GM19468 (cell line): ENCODE data around the gene MB21D2.

ENCODE experiments used
- ATAC-seq: cut with Tn5 transposase; IDR thresholded peaks from one replicate; pipeline ENCODE4 v1.9.1; 2021; ENCODE audit warnings: mild to moderate bottlenecking, moderate library complexity, moderate number of reproducible peaks; ENCODE audit not compliant: unreplicated experiment; ENCODE audit errors: extremely low read depth

MB21D2 gene

DNA sequence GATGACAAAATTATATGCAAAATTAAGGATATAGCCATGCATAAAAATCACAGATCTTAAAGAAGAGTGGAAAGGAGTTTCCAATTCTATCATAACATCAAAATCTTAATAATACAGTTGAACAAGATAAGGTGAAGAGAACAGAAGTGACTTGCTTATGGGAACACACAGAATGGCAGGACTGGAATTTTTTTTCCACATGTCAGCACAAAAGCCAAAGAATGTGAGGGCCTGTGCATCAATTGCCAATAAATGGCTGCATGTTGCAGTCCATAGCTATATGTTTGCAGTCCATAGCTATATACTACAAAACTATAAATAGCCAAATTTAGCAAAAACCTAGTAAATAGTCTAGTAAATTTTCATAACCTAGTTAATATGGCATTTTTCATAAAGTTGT is 10.4 kb upstream of the MB21D2 start:
- no peak for ATAC-seq

- ATAC-seq: no peak
These were observed 9.4 kb upstream of the MB21D2 start for GRCh38 chr3:192927016-192927415.

- ATAC-seq: no peak
These were observed 6.1 kb upstream of the MB21D2 start for GRCh38 chr3:192923731-192924130.

- ATAC-seq: no peak
These were observed 4.1 kb upstream of the MB21D2 start for GRCh38 chr3:192921793-192922192.

GRCh38 chr3:192920411-192920810 is 2.8 kb upstream of the MB21D2 start:
- no peak for ATAC-seq

DNA sequence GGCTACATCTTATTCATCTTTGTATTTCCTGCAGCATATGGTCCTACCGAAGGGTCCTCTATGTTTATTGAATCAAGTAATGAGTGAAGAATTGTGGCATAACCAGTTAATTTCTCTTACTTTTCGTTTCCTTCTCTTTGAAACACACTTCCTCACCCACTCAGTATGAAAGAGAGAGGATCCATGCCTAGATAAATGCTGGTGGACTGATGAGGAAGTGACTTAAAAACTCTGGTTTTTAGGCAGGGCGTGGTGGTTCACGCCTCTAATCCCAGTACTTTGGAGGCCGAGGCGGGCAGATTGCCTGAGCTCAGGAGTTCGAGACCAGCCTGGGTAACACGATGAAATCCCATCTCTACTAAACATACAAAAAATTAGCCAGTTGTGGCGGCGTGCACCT is 2.2 kb upstream of the MB21D2 start:
- ATAC-seq: no peak

DNA sequence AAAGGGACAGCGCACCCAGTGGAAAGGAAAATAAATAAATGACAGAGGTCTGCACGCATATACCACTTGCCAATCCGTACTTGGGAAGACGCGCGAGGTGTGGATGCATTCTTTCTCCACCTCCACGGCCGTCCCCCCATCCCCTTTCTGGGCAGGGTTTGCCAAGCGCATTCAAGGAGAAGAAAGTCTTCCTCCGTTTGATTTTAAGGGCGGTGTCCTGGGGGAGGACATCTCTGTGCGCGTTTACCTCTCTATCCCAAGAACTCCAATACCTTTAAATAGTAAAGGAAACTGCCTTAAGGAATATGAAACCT is 576 bp upstream of the MB21D2 start:
- ATAC-seq: no peak

DNA sequence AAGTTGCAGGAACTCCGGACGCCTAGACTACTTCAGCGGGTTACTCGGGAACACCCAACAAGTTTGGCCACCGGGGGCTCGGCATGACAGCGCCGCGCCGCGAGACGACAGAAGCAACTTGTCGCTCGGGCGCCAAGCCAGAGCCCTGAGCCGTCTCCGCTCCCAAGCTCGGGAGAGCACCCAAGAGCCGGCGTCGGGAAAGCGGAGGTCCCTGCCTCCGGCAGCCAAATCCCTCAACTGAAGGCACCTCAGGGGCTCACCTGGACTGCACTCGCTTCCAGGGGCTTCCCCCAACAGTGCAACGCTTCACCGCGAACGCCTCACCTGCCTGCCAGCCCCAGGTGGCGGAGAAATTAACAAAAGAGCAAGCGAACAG is 640 bp downstream of the MB21D2 start:
- no peak for ATAC-seq

DNA sequence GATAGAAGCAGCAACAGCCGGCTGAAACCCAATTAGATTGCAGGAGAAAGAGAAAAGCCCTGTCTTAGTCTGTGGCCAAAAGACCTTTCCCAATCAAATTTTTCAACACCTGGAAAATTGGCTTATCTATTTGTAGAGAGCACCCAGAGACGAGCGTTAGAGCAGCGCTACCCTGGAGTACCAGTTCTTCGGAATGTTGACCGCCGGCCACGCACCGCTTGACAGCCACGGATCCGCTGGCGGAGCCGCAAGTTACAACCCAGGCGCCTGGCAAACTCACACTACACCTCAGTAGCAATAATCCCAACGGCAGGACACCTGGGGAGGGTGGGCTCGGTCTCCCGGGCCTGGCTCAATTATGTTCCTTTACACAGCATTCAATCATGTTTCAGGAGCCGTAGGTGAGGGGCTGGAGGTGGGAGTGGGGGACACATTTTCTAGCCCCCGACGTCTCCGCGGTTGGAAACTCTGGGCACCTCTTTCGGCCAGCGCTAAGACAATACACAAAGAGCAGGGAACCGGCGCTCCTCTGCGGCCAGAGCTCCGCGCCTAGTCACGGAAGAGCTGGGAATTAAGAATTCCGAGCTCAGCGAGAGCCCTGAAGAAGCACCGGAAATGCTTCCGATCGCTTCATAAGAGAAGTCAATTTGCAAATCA is 1.2 kb downstream of the MB21D2 start:
- no peak for ATAC-seq

- no peak for ATAC-seq
These were observed 1.9 kb downstream of the MB21D2 start for GRCh38 chr3:192915722-192916121.

DNA sequence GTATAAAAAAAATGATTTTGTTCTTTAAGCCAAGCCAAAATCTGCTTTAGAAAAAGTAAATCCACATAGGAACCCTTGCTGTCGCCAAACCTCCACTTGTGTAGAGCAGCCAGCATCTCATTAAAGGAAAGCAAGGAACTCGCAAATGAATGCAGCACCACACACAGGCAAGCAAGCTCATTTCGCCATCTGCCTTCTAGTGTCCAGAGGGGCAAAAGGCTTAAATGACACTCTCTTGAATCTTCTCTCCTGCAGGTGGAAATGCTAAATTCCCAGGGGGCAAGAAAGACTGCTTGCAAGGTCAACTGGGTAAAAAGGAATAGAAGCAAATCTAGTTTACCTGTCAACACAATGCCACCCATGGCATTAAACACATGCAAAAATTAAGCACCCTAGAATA is 2.4 kb downstream of the MB21D2 start:
- no peak for ATAC-seq

DNA sequence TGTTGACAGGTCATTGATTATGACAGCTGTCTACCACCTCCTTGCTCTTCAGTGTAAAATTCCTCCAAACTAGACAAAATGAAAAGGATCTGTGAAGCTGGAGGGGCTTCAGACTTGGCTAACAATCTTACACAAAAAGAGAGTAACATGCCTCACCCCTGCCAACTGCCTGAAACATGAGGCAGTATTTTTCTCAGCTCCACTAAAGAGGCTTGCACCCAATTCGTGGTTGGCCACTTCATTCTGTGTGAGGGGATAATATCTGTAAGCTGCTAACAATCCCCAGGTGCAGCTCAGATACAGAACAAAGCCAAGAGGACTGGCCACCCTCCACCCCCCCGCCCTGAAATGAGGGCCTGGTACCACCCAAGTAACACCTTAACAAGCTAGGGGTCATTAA is 2.8 kb downstream of the MB21D2 start:
- no peak for ATAC-seq

DNA sequence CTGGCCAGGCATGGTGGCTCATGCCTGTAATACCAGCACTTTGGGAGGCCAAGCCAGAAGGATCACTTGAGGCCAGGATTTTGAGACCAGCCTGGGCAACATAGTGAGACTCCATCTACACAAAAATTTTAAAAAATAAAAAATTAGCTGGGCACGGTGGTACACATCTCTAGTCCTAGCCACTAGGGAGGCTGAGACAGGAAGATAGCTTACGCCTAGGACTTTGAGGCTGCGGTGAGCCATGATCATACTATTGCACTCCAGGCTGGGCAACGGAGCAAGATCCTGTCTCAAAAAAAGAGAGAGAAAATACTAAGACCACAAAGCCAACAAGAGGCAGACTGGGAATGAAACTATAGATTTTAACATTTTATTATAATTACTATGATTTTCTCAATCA is 4.1 kb downstream of the MB21D2 start:
- ATAC-seq: no peak

GRCh38 chr3:192911293-192911692 is 6.4 kb downstream of the MB21D2 start:
- ATAC-seq: no peak

DNA sequence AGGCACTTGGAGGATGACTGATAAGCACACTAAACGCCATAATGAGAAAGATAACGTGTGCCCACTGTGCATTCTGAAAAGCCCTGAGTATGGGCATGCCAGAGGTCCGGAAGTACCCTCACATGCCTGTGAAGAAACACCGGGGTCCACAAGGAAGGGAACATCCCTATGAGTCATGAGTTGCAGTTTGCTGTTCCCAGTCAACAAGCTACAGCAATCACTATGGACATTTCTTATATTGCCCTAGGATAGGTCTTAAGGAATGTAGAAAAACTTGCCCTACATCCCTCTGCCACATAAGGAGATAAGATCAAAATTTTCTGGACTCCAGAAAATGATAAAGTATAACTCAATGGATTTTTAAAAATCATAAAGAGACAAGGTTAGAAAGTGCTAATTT is 9.9 kb downstream of the MB21D2 start:
- ATAC-seq: no peak

DNA sequence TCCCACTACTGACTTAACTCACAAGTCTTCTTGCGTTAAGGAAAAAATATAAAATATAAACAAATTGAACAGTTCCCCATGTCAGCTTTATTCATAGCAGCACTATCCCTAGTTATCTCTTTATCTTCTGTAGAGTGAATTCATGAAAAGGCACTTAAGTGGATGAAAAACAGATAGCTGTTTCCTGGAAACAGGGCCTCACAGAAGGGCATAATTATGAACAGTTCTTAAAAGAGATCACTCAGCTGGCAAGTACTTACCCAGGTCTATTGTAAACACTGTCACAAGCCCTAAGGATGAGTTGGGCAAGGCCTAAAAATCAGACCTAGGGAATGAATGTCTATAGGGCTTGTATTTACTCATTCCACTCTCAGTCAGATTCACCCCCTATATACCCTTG is 10.7 kb downstream of the MB21D2 start:
- no peak for ATAC-seq

DNA sequence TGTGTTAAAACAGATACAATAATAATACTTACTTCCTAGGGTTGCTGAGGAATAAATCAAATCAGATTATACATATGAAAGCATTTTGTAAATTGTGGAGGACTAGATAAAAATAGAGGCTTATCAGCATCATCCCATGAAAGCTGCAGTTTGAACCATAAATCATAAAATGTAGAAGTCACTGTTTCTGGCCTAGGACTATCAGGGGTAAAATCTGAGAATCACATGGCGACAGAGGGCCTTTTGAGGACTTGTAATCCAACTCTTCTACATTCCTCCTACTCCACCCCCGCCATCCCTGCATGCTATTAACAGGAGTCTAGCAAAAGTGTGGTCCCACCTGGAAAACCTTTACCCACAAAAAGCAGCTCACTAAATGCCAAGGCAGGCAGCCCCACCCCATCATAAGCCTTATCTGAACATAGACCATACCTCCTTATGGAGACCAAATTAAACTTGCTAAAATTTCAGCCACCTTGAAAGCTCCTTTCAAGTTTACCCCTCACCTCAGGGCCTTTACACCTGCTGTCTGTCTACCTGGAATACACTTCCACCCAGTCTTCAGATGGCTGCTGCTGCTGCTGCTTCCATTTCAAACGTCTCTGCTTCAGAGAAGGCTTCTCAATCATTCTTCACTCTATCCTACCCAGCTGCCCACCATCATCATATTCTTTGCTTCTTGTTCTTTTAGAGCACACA is 11.5 kb downstream of the MB21D2 start:
- ATAC-seq: no peak

DNA sequence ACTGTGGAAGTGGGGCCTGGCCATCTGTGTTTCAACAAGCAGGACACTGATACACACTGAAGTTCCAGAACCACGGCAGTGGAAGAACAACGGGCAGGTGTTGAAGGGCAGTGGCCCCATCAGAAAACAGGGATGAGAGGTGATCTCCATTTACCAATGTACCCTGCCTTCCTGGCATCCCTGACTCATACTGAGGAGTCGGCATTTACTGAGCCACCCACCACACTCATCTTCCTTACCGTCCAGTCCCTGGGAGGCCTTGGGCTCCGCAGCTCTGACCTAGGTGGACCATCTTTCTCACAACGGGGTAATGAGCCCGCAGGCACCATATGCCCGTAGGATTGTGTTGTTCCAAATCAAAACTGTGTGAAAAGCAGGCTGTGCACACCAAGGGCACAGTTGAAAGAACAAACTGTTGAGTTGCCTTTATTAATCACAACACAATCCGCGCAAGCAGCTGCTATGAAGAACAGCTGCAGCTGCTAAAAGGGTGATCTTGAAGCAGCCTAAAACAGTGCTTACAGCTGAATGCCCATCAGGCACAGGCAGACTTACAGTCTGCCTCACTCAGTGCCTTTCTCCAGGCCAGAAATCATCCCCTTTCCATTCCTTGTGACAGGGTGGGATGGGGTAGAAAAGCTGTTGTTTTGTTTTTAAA is 12.9 kb downstream of the MB21D2 start:
- no peak for ATAC-seq

DNA sequence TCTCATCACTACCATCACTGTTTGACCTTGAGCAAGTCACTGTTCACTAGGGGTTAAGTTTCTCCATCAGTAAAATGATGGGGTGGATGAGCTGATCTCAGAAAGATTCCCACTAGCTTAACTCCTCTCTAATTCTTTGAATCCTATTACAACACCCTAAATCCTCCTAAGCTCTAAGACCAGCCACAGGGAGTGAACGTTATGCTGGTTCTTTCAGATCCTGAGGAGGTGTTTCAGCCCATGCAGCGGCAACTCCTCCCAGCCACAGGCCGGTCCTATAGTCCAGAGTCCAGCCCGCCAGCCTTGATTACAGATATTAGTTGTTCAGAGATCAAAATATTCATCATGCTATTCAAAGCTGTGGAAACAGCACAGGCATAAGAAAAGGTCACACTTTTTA is 15.1 kb downstream of the MB21D2 start:
- ATAC-seq: no peak

DNA sequence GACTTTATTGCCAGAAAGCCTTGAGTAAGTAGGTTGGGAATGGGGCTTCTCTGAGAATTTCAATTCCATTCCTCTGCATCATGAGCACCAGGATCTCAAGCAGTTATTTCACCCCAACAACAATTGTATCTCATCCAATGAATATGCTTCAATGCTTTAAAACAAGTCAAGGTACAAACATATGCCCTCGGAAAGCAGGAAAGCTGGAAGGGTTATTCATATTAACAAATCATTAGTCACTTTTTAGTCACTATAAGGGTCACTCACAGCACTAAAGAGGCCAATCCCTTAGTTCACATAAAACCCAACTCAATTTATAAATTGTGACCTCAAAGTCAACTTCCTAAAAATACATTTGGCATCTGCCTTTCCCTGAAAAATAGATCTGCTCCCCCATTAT is 16.2 kb downstream of the MB21D2 start:
- ATAC-seq: no peak

DNA sequence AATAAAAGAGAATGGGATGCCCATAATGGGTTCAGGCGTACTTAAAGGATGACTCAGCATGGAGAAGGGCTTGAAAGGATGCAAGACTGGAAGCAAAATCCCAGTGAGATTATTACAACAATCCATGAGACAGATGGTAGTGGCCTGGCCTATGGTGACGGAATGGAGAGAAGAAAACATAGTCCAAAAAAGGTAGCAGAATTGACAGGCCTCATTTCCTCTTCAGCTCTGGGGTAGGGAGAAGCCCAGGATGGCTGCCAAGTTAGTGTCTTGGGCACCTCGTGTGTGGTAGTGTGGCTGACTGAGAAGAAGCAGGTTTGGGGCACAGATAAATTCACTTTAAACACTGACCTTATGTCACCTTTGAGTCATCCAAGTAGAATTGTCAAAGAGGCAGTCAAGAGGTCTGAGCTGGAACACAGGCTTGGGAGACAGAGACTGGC is 18.1 kb downstream of the MB21D2 start:
- ATAC-seq: no peak

- ATAC-seq: no peak
These were observed 20.7 kb downstream of the MB21D2 start for GRCh38 chr3:192897005-192897404.
